AG04449 (cell line): ENCODE results near the gene UTS2.

Experiments used
- CTCF ChIA-PET: fragments of 350-600 bp; formaldehyde crosslinking; extraction: SDS; loops from one replicate; lab custom pipeline; 2021; ENCODE audit warnings: antibody characterized with exemption; lab: Yijun Ruan, JAX
- POLR2A ChIA-PET: fragments of 400-600, 350-600 bp; formaldehyde crosslinking; extraction: SDS; loops from one replicate; lab custom pipeline; 2020; ENCODE audit warnings: antibody characterized with exemption, inconsistent platforms; lab: Yijun Ruan, JAX
- DNase-seq: peaks from one replicate; pipeline ENCODE4 v3.0.0-alpha.2; 2010; ENCODE audit warnings: low read depth, low spot score
- H3K4me3 ChIP-seq: 2 replicates; pipeline ENCODE4 v1.5.1; 2011; ENCODE audit warnings: low read depth, mild to moderate bottlenecking, control low read depth, low read length
- CTCF ChIP-seq: IDR thresholded peaks from one replicate; pipeline ENCODE4 v1.5.1; 2011; ENCODE audit warnings: mild to moderate bottlenecking, moderate library complexity, low read length, control low read depth, inconsistent platforms; ENCODE audit not compliant: insufficient read depth; ENCODE audit errors: missing control alignments

UTS2 gene

GRCh38 chr1:7846656-7847055 lies 6.2 kb downstream of the UTS2 start:
- TF ChIP-seq CTCF, result no peak
- ChIA-PET CTCF (interaction anchor here (1.2 to 1.6 kb wide), 2 partner anchors 177 to 179 kb away, joined by 3 read pairs; no protein-coding TSS in a partner anchor), POLR2A (no interaction called here)
- H3K4me3 ChIP-seq, result no peak overlapping the region
- no peak for DNase-seq

GRCh38 chr1:7845761-7846160 lies 7.1 kb downstream of the UTS2 start:
- ChIA-PET POLR2A (no interaction called here), CTCF (interaction anchor here (1.0 to 1.6 kb wide), 3 partner anchors 57 to 178 kb away, joined by 3 read pairs; no protein-coding TSS in a partner anchor)
- no peak overlapping the region for H3K4me3 ChIP-seq
- TF ChIP-seq CTCF, result no peak
- peak; percentile 31 for DNase-seq

- no peak for DNase-seq
- TF ChIP-seq CTCF, result no peak
- H3K4me3 ChIP-seq, result no peak overlapping the region
- ChIA-PET CTCF (interaction anchor here (1.5 kb wide), 1 partner anchor 34 kb away, joined by 3 read pairs; no protein-coding TSS in a partner anchor), POLR2A (no interaction called here)
Observed at GRCh38 chr1:7842517-7842916, 10.3 kb downstream of the UTS2 start.

GRCh38 chr1:7839526-7839925 lies 13.3 kb downstream of the UTS2 start:
- ChIA-PET POLR2A (no interaction called here), CTCF (no interaction called here)
- H3K4me3 ChIP-seq, result no peak overlapping the region
- no peak for DNase-seq
- TF ChIP-seq CTCF, result no peak

GRCh38 chr1:7838714-7839113 lies 14.2 kb downstream of the UTS2 start:
- no peak for TF ChIP-seq CTCF
- POLR2A ChIA-PET, result no interaction called here
- no peak for DNase-seq
- H3K4me3 ChIP-seq, result no peak overlapping the region
- CTCF ChIA-PET, result no interaction called here

GRCh38 chr1:7833035-7833434 lies 19.8 kb downstream of the UTS2 start:
- ChIA-PET POLR2A (interaction anchor here (0.6 kb wide), 1 partner anchor 11 kb away, joined by 3 read pairs; no protein-coding TSS in a partner anchor), CTCF (interaction anchor here (1.1 to 2.1 kb wide), 3 partner anchors 27 to 164 kb away, joined by 3 to 5 read pairs (median 3); no protein-coding TSS in a partner anchor)
- DNase-seq, result no peak
- TF ChIP-seq CTCF, result no peak
- H3K4me3 ChIP-seq, result no peak overlapping the region
